ENCODE results near the gene ARHGAP23.

DNA sequence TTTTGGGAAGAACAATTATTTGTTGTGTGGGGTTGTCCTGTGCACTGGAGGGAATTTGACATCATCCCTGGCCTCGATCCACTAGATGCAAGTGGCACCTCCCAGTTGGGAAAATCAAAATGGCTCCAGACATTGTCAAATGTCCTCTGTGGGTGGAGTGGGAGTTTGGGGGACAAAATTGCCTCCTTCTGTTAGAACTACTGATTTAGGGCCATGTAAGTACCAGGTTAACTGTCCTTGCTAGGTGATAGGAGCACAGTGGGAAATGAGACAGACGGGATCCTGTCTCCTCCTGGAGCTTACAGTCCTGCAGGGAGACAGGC, 56.8 kb downstream of the ARHGAP23 start:
- TF ChIP-seq, protein P1, sequence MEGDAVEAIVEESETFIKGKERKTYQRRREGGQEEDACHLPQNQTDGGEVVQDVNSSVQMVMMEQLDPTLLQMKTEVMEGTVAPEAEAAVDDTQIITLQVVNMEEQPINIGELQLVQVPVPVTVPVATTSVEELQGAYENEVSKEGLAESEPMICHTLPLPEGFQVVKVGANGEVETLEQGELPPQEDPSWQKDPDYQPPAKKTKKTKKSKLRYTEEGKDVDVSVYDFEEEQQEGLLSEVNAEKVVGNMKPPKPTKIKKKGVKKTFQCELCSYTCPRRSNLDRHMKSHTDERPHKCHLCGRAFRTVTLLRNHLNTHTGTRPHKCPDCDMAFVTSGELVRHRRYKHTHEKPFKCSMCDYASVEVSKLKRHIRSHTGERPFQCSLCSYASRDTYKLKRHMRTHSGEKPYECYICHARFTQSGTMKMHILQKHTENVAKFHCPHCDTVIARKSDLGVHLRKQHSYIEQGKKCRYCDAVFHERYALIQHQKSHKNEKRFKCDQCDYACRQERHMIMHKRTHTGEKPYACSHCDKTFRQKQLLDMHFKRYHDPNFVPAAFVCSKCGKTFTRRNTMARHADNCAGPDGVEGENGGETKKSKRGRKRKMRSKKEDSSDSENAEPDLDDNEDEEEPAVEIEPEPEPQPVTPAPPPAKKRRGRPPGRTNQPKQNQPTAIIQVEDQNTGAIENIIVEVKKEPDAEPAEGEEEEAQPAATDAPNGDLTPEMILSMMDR (IDR thresholded peaks at IDR 0.05; ENCODE audit: low read length): no peak
- TF ChIP-seq EZH2 (IDR thresholded peaks at IDR 0.05; ENCODE audit: borderline replicate concordance, low read length): no peak

All from OCI-LY1 (cell line).